K562 (cell line): ENCODE data around the gene LRCOL1. TPM values are rescaled to one million over a fixed set of nuclear protein-coding genes. Genes with fewer than 3 reads are reported as not detected.

Experiments used
- ATAC-seq: fragments of 200-7000 bp; cut with Tn5 transposase; 3 replicates; pipeline ENCODE4 v1.9.1; 2020; ENCODE audit warnings: moderate library complexity
- BruUV-seq: library from RNA; stranded (reverse); fragments of 400-500 nt; replicated peaks from 2 replicates; lab custom pipeline; 2021; lab: Mats Ljungman, UMichigan
- CTCF ChIA-PET: fragments of 300-600 bp; formaldehyde crosslinking; extraction: SDS; loops from one replicate; lab custom pipeline; 2021; ENCODE audit warnings: low intra/inter-chr PET ratio; lab: Yijun Ruan, JAX
- POLR2A ChIA-PET: fragments of 300-600, 350-650 bp; sonication (Branson Sonifier 250); formaldehyde crosslinking; extraction: SDS; loops from one replicate; lab custom pipeline; 2021; ENCODE audit warnings: antibody characterized with exemption, inconsistent platforms; lab: Yijun Ruan, JAX
- DNase-seq, 4 experiments: peaks; one replicate each; pipeline versions ENCODE4 v3.0.0 to v3.0.0-alpha.2; 2011 to 2018; ENCODE audit warnings: low spot score in 3 of 4, mixed read lengths in 3 of 4; ENCODE audit errors: extremely low read depth in 1 of 4
- FAIRE-seq: peaks from 2 replicates; lab custom pipeline; 2011; peaks lifted over from hg19 to GRCh38; lab: Jason Lieb, UNC
- H2AFZ ChIP-seq: 2 replicates; pipeline ENCODE4 v1.6.0; 2011; ENCODE audit warnings: low read depth, low read length, control low read depth, inconsistent platforms
- H3K27ac ChIP-seq: fragments of 200-600 bp; 3 replicates; pipeline ENCODE4 v1.8.0; 2011; ENCODE audit warnings: low read depth, mild to moderate bottlenecking, control low read depth, inconsistent platforms, low read length, moderate library complexity, mixed read lengths; ENCODE audit errors: extremely low read depth
- H3K27me3 ChIP-seq, 2 experiments: fragments of 300-600 bp in 1 of 2; 2 replicates in 1 of 2; 3 replicates in 1 of 2; pipeline versions ENCODE4 v1.6.0 to v1.8.0; 2011; ENCODE audit warnings: inconsistent platforms in 2 of 2, low read length in 2 of 2, mild to moderate bottlenecking in 1 of 2, mixed read lengths in 1 of 2, moderate library complexity in 1 of 2; ENCODE audit not compliant: control insufficient read depth in 2 of 2, insufficient read depth in 2 of 2
- H3K36me3 ChIP-seq: fragments of 300-600 bp; 3 replicates; pipeline ENCODE4 v1.8.0; 2011; ENCODE audit warnings: mild to moderate bottlenecking, low read length, inconsistent platforms; ENCODE audit not compliant: control insufficient read depth, insufficient read depth
- H3K4me1 ChIP-seq, 2 experiments: fragments of 200-600 bp in 1 of 2; replicated peaks in 1 of 2; 2 replicates in 1 of 2; 3 replicates in 1 of 2; pipeline versions ENCODE4 v1.5.1 to v1.8.0; 2011; ENCODE audit warnings: inconsistent platforms in 2 of 2, low read length in 2 of 2, mild to moderate bottlenecking in 1 of 2, mixed read lengths in 1 of 2, moderate library complexity in 1 of 2; ENCODE audit not compliant: control insufficient read depth in 2 of 2, insufficient read depth in 2 of 2
- H3K4me2 ChIP-seq: 2 replicates; pipeline ENCODE4 v1.6.1; 2011; ENCODE audit warnings: low read length, control low read depth, inconsistent platforms, mixed read lengths; ENCODE audit not compliant: insufficient read depth
- H3K4me3 ChIP-seq: fragments of 200-600 bp; sonication (generic), shearing (Covaris generic); 2 replicates; pipeline ENCODE4 v1.5.1; 2016; ENCODE audit warnings: control low read depth, inconsistent platforms
- H3K79me2 ChIP-seq: fragments of 200-600 bp; 3 replicates; pipeline ENCODE4 v1.8.0; 2011; ENCODE audit warnings: low read length, inconsistent platforms; ENCODE audit not compliant: control insufficient read depth, insufficient read depth
- H3K9ac ChIP-seq, 2 experiments: 2 replicates each; pipeline versions ENCODE4 v1.6.0 to v1.6.1; 2011; ENCODE audit warnings: low read depth in 2 of 2, low read length in 2 of 2, control low read depth in 1 of 2, inconsistent platforms in 1 of 2, mild to moderate bottlenecking in 1 of 2, mixed read lengths in 1 of 2; ENCODE audit not compliant: insufficient read depth in 1 of 2
- H3K9me1 ChIP-seq: one replicate; pipeline ENCODE4 v1.6.0; 2011; ENCODE audit warnings: inconsistent platforms, mild to moderate bottlenecking, low read length, moderate library complexity; ENCODE audit not compliant: control insufficient read depth, insufficient read depth
- H3K9me3 ChIP-seq: replicated peaks from 2 replicates; pipeline ENCODE4 v1.5.1; 2011; ENCODE audit warnings: low read depth, low read length, inconsistent platforms; ENCODE audit not compliant: control insufficient read depth, insufficient read depth
- H4K20me1 ChIP-seq: replicated peaks from 2 replicates; pipeline ENCODE4 v1.6.1; 2011; ENCODE audit warnings: low read length, inconsistent platforms, mixed read lengths; ENCODE audit not compliant: control insufficient read depth, insufficient read depth
- BHLHE40 ChIP-seq: IDR thresholded peaks from 2 replicates; pipeline ENCODE4 v1.6.1; 2011; ENCODE audit warnings: low read length, improper control_type of control experiment
- BRCA1 ChIP-seq, 2 experiments: fragments of 450-650 bp in 1 of 2; sonication (generic) in 1 of 2; formaldehyde crosslinking in 1 of 2; IDR thresholded peaks; 2 replicates each; pipeline versions ENCODE4 v1.5.0 to v1.6.1; 2017 to 2020; ENCODE audit warnings: mild to moderate bottlenecking in 1 of 2, missing genetic modification reagents in 1 of 2
- CBFA2T2 ChIP-seq: fragments of 450-650 bp; conservative IDR thresholded peaks from 2 replicates; pipeline ENCODE4 v1.6.1; 2017; ENCODE audit warnings: mild to moderate bottlenecking
- ERF ChIP-seq: fragments of 450-650 bp; formaldehyde crosslinking; IDR thresholded peaks from 2 replicates; pipeline ENCODE4 v1.4.0; 2020; ENCODE audit warnings: mild to moderate bottlenecking, mixed read lengths
- GABPB1 ChIP-seq: sonication (generic); formaldehyde crosslinking; IDR thresholded peaks from 2 replicates; pipeline ENCODE4 v1.8.0; 2022; ENCODE audit warnings: mild to moderate bottlenecking, missing genetic modification reagents
- POLR3A ChIP-seq: IDR thresholded peaks from 2 replicates; pipeline ENCODE4 v1.6.1; 2011; ENCODE audit warnings: borderline replicate concordance, mild to moderate bottlenecking, moderate library complexity; ENCODE audit not compliant: insufficient read length, insufficient read depth; ENCODE audit errors: extremely low read depth
- SMARCB1 ChIP-seq: IDR thresholded peaks from 2 replicates; pipeline ENCODE4 v1.6.1; 2011; ENCODE audit warnings: improper control_type of control experiment, low read depth; ENCODE audit not compliant: insufficient read length
- SNRNP70 ChIP-seq: fragments of 200-400 bp; formaldehyde crosslinking; optimal IDR thresholded peaks from 2 replicates; pipeline ENCODE3; 2017; ENCODE audit warnings: low read depth, low read length
- YBX1 ChIP-seq: fragments of 450-650 bp; IDR thresholded peaks from 2 replicates; pipeline ENCODE4 v1.7.1; 2016; ENCODE audit warnings: mild to moderate bottlenecking
- ZFX ChIP-seq: sonication (generic); formaldehyde crosslinking; IDR thresholded peaks from 2 replicates; pipeline ENCODE4 v1.8.0; 2022; ENCODE audit warnings: mild to moderate bottlenecking, missing genetic modification reagents, moderate library complexity
- ZNF263 ChIP-seq: sonication (generic); formaldehyde crosslinking; IDR thresholded peaks from 2 replicates; pipeline ENCODE4 v1.8.0; 2022; ENCODE audit warnings: mild to moderate bottlenecking, missing genetic modification reagents, borderline replicate concordance
- ZNF347 ChIP-seq: fragments of 450-650 bp; formaldehyde crosslinking; IDR thresholded peaks from 2 replicates; pipeline ENCODE4 v1.4.0; 2020; ENCODE audit warnings: low read depth, mild to moderate bottlenecking, moderate library complexity
- WGBS: fragments of 100-300 bp; shearing (Covaris generic); methylation state at CpG from one replicate; pipeline ENCODE4 v1.1.6; 2016; ENCODE audit warnings: low coverage, mixed read lengths; ENCODE audit not compliant: insufficient coverage; ENCODE audit errors: missing lambda C conversion rate; 5-methylcytosine and 5-hydroxymethylcytosine counted together
- in situ Hi-C: fragments of 300-500 bp; cut with MboI; formaldehyde crosslinking; loops from 4 replicates; pipeline ENCODE4 v1.15.0; 2018; ENCODE audit warnings: inconsistent platforms, mixed read lengths
- intact Hi-C: fragments of 100-400 bp; cut with micrococcal nuclease; formaldehyde crosslinking; loops from 2 replicates; pipeline ENCODE4 v1.14.2; 2022
- polyA plus RNA-seq, 8 experiments: library from polyadenylated mRNA; depleted of rRNA in 4 of 8; stranded (reverse) in 5 of 8; unstranded in 3 of 8; fragments of >200 nt; fragmentation: Nextera tagmentation in 2 of 8; fragmentation: Illumina TruSeq in 1 of 8; extraction: Ambion mirVana in 2 of 8; extraction: Trizol in 1 of 8; gene quantifications; 2 replicates each; pipeline versions ENCODE4 v1.2.1 to v1.2.3, GENCODE V29; 2011 to 2014; ENCODE audit warnings: inconsistent platforms in 1 of 8, missing spikeins in 1 of 8
- total RNA-seq, 7 experiments: library from RNA; depleted of rRNA in 6 of 7; stranded (reverse); fragments of >200 nt in 6 of 7; fragmentation: Illumina TruSeq in 2 of 7; extraction: Trizol in 2 of 7; gene quantifications; 2 replicates each; pipeline versions ENCODE4 v1.2.1 to v1.2.3, GENCODE V29; 2011 to 2021; ENCODE audit warnings: low replicate concordance in 1 of 7
- TF ChIP-seq, protein P1 (sequence below): sonication (generic); formaldehyde crosslinking; IDR thresholded peaks from 2 replicates; pipeline ENCODE4 v1.8.1; 2022; ENCODE audit warnings: missing genetic modification reagents

The LRCOL1 gene
- total and polyA plus RNA-seq, 9 of the 15 experiments (the other 6 are each of a cell fraction or from before 2014, with no cell fraction given): not detected

DNA sequence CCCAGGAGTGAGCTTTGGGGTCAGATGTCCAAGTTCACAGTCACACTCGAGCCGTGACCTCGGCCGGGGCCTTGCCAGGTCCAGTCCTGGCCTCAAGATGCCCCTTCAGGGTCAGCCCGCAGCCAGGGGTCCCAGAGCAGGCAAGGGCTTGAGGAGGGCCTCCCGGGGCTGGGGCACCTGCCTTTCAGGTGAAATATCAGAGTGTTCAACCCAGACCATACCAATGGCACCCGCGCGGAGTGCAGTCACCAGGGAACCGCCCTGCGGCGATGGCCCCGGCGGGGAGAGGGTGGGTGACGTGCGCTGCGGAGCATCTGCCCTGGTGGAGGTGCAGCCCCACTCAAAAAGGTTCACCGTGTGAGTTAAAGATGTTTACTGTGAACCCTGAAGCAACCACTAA is 16.9 kb downstream of the LRCOL1 start:
- DNase-seq (no peak), ATAC-seq (peak; percentile 12), FAIRE-seq (no peak)
- no peaks in the 10 kb centered on the region for H3K36me3 ChIP-seq
- peak overlapping the region; percentile 73 for H3K4me2 ChIP-seq
- no peaks in the 10 kb centered on the region; the same call in 1 of the 2 replicates for H3K9me3 ChIP-seq
- 0 out of 2 replicates have a peak, but pooled peaks cover 9% of the 10 kb centered on the region for H4K20me1 ChIP-seq
- no peaks in the 10 kb centered on the region for H3K79me2 ChIP-seq
- in situ Hi-C loops: no loop called here
- intact Hi-C loops: no loop called here
- H3K9me1 ChIP-seq: no peaks in the 10 kb centered on the region
- H3K27me3 ChIP-seq: peaks cover 36 to 63% of the 10 kb centered on the region in 2 experiments
- no peak overlapping the region for H3K27ac ChIP-seq
- CTCF ChIA-PET: no interaction called here
- POLR2A ChIA-PET: no interaction called here
- H3K4me3 ChIP-seq: no peak overlapping the region
- H2AFZ ChIP-seq: peak overlapping the region; percentile 71
- H3K9ac ChIP-seq: no peak overlapping the region; a peak in 1 of 4 replicates
- no TSS peak for BruUV-seq
- 7% methylated on average over 18 of the region's 18 CpGs for WGBS
- peaks cover 0 to 43% of the 10 kb centered on the region in 2 experiments; a peak in 2 of 5 replicates for H3K4me1 ChIP-seq
- TF ChIP-seq ZNF263 (0 out of 2 replicates have a peak, but pooled peaks have one; percentile 38), ERF (CRISPR knock-in tag) (no peak)
- TF ChIP-seq, all 486 proteins: peak for 1

DNA sequence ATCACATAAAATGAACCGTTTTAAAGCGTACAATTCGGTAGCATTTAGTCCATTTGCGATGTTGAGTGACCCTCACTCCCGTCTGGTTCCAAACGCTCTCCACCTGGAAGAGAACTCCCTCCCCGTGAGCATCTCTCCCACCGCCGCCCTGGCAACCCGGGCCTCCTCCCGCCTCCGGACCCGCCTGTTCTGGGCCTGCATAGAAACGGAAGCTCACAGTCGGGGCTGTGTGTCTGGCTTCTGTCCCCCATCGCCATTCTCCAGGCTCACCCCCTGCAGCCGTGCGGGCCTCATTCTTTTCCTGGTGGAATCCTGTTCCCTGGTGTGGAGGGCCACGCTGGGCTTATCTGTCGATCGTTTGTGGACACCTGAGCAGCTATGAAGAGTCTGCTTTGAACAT is 17.3 kb downstream of the LRCOL1 start:
- 0 out of 2 replicates have a peak, but pooled peaks cover 9% of the 10 kb centered on the region for H4K20me1 ChIP-seq
- ATAC-seq: no peak
- no peak overlapping the region for H3K4me3 ChIP-seq
- ChIA-PET CTCF (no interaction called here), POLR2A (no interaction called here)
- peaks cover 0 to 42% of the 10 kb centered on the region in 2 experiments; a peak in 2 of 5 replicates for H3K4me1 ChIP-seq
- in situ Hi-C loops: no loop called here
- no peaks in the 10 kb centered on the region for H3K36me3 ChIP-seq
- no peaks in the 10 kb centered on the region; the same call in 1 of the 2 replicates for H3K9me3 ChIP-seq
- H3K27ac ChIP-seq: no peak overlapping the region
- TF ChIP-seq ZFX (CRISPR knock-in tag): no peak
- no peak for TF ChIP-seq SMARCB1
- no peak for TF ChIP-seq ZNF347 (CRISPR knock-in tag)
- TF ChIP-seq YBX1: no peak
- TF ChIP-seq SNRNP70: no peak
- TF ChIP-seq GABPB1 (CRISPR knock-in tag): no peak
- no peak for TF ChIP-seq CBFA2T2
- no peak for TF ChIP-seq POLR3A
- TF ChIP-seq, protein P1, sequence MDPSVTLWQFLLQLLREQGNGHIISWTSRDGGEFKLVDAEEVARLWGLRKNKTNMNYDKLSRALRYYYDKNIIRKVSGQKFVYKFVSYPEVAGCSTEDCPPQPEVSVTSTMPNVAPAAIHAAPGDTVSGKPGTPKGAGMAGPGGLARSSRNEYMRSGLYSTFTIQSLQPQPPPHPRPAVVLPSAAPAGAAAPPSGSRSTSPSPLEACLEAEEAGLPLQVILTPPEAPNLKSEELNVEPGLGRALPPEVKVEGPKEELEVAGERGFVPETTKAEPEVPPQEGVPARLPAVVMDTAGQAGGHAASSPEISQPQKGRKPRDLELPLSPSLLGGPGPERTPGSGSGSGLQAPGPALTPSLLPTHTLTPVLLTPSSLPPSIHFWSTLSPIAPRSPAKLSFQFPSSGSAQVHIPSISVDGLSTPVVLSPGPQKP (CRISPR knock-in tag): no peak
- no peak for TF ChIP-seq BRCA1 (IDR thresholded peaks at IDR 0.05)
- no peak for TF ChIP-seq BRCA1 (CRISPR knock-in tag; IDR thresholded peaks at IDR 0.05)
- TF ChIP-seq BHLHE40: no peak
- H3K9me1 ChIP-seq: no peaks in the 10 kb centered on the region
- DNase-seq: no peak
- H3K9ac ChIP-seq: no peak overlapping the region
- peaks cover 38 to 65% of the 10 kb centered on the region in 2 experiments for H3K27me3 ChIP-seq
- no TSS peak for BruUV-seq
- no peaks in the 10 kb centered on the region for H3K79me2 ChIP-seq
- H2AFZ ChIP-seq: no peak overlapping the region
- no peak for FAIRE-seq
- WGBS: 34% methylated on average over 21 of the region's 21 CpGs
- H3K4me2 ChIP-seq: no peak overlapping the region
- intact Hi-C loops: no loop called here
